HG02642 (cell line): ENCODE data around the gene RAB4A.

ENCODE experiments used
- ATAC-seq: cut with Tn5 transposase; IDR thresholded peaks from one replicate; pipeline ENCODE4 v1.9.1; 2021; ENCODE audit warnings: mild to moderate bottlenecking; ENCODE audit not compliant: unreplicated experiment, poor library complexity

Gene RAB4A

GRCh38 chr1:229266832-229267500 lies 3.9 kb upstream of the RAB4A start:
- no peak for ATAC-seq

- no peak for ATAC-seq
Observed at GRCh38 chr1:229268505-229268904, 2.4 kb upstream of the RAB4A start.

- peak; percentile 50 for ATAC-seq
Observed at GRCh38 chr1:229271448-229272159, 693 bp downstream of the RAB4A start.

- no peak for ATAC-seq
Observed at GRCh38 chr1:229272164-229273158, 1.6 kb downstream of the RAB4A start.

GRCh38 chr1:229273507-229274232 lies 2.8 kb downstream of the RAB4A start:
- no peak for ATAC-seq

GRCh38 chr1:229275005-229275404 lies 4.1 kb downstream of the RAB4A start:
- no peak for ATAC-seq

- ATAC-seq = no peak
Observed at GRCh38 chr1:229278120-229278741, 7.3 kb downstream of the RAB4A start.

- ATAC-seq = no peak
Observed at GRCh38 chr1:229279242-229279641, 8.3 kb downstream of the RAB4A start.

- no peak for ATAC-seq
Observed at GRCh38 chr1:229280037-229280828, 9.3 kb downstream of the RAB4A start.

GRCh38 chr1:229280921-229281320 lies 10.0 kb downstream of the RAB4A start:
- ATAC-seq = no peak

- no peak for ATAC-seq
Observed at GRCh38 chr1:229281339-229281926, 10.5 kb downstream of the RAB4A start.

- ATAC-seq = no peak
Observed at GRCh38 chr1:229282295-229282823, 11.4 kb downstream of the RAB4A start.

- no peak for ATAC-seq
Observed at GRCh38 chr1:229283183-229283611, 12.3 kb downstream of the RAB4A start.

GRCh38 chr1:229284887-229285286 lies 14.0 kb downstream of the RAB4A start:
- no peak for ATAC-seq

- ATAC-seq = no peak
Observed at GRCh38 chr1:229285440-229285839, 14.5 kb downstream of the RAB4A start.

- no peak for ATAC-seq
Observed at GRCh38 chr1:229286099-229286766, 15.3 kb downstream of the RAB4A start.

GRCh38 chr1:229287267-229287666 lies 16.4 kb downstream of the RAB4A start:
- ATAC-seq = no peak

- no peak for ATAC-seq
Observed at GRCh38 chr1:229288516-229288915, 17.6 kb downstream of the RAB4A start.
